ENCODE results near the gene BAX.
"Not testable (repeated sequence)": the region's sequence is repeated elsewhere in the genome, so short reads cannot be mapped to it uniquely, and the experiment has no call there.

DNA sequence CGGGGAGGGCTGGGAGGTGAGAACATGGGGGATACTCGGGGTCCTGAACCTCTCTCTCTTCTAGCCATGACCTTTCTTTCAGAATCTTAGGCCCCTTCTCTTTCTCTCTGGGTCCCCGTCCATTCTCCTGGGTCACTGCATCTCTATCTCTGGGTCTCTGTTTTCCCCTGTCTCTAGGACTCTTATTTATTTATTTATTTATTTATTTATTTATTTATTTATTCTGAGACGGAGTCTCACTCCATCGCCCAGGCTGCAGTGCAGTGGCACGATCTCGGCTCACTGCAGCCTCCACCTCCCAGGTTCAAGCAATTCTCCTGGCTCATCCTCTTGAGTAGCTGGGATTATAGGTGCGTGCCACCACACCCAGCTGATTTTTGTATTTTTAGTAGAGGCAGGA lies 35.4 kb upstream of the BAX start:
- TF ChIP-seq POLR2AphosphoS5 (IDR thresholded peaks at IDR 0.05; ENCODE audit: low read depth) = not testable (repeated sequence)
- TF ChIP-seq, protein P1, sequence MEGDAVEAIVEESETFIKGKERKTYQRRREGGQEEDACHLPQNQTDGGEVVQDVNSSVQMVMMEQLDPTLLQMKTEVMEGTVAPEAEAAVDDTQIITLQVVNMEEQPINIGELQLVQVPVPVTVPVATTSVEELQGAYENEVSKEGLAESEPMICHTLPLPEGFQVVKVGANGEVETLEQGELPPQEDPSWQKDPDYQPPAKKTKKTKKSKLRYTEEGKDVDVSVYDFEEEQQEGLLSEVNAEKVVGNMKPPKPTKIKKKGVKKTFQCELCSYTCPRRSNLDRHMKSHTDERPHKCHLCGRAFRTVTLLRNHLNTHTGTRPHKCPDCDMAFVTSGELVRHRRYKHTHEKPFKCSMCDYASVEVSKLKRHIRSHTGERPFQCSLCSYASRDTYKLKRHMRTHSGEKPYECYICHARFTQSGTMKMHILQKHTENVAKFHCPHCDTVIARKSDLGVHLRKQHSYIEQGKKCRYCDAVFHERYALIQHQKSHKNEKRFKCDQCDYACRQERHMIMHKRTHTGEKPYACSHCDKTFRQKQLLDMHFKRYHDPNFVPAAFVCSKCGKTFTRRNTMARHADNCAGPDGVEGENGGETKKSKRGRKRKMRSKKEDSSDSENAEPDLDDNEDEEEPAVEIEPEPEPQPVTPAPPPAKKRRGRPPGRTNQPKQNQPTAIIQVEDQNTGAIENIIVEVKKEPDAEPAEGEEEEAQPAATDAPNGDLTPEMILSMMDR (IDR thresholded peaks at IDR 0.05; ENCODE audit: insufficient read depth, low read length) = not testable (repeated sequence)
- TF ChIP-seq, protein P2, sequence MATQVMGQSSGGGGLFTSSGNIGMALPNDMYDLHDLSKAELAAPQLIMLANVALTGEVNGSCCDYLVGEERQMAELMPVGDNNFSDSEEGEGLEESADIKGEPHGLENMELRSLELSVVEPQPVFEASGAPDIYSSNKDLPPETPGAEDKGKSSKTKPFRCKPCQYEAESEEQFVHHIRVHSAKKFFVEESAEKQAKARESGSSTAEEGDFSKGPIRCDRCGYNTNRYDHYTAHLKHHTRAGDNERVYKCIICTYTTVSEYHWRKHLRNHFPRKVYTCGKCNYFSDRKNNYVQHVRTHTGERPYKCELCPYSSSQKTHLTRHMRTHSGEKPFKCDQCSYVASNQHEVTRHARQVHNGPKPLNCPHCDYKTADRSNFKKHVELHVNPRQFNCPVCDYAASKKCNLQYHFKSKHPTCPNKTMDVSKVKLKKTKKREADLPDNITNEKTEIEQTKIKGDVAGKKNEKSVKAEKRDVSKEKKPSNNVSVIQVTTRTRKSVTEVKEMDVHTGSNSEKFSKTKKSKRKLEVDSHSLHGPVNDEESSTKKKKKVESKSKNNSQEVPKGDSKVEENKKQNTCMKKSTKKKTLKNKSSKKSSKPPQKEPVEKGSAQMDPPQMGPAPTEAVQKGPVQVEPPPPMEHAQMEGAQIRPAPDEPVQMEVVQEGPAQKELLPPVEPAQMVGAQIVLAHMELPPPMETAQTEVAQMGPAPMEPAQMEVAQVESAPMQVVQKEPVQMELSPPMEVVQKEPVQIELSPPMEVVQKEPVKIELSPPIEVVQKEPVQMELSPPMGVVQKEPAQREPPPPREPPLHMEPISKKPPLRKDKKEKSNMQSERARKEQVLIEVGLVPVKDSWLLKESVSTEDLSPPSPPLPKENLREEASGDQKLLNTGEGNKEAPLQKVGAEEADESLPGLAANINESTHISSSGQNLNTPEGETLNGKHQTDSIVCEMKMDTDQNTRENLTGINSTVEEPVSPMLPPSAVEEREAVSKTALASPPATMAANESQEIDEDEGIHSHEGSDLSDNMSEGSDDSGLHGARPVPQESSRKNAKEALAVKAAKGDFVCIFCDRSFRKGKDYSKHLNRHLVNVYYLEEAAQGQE (IDR thresholded peaks at IDR 0.05; ENCODE audit: insufficient replicate concordance, low read depth) = not testable (repeated sequence)
